ENCODE measurements around the gene SLC15A4. TPM values are rescaled to one million over a fixed set of nuclear protein-coding genes. Genes with fewer than 3 reads are reported as not detected.
A peak's percentile ranks its signal among the peaks of the same experiment; 100 is the strongest.
"Not testable (repeated sequence)": the region's sequence is repeated elsewhere in the genome, so short reads cannot be mapped to it uniquely, and the experiment has no call there.

The SLC15A4 gene
- total and polyA plus RNA-seq, 8 donors, result 6.8 to 14.7 (median 10.6) TPM

DNA sequence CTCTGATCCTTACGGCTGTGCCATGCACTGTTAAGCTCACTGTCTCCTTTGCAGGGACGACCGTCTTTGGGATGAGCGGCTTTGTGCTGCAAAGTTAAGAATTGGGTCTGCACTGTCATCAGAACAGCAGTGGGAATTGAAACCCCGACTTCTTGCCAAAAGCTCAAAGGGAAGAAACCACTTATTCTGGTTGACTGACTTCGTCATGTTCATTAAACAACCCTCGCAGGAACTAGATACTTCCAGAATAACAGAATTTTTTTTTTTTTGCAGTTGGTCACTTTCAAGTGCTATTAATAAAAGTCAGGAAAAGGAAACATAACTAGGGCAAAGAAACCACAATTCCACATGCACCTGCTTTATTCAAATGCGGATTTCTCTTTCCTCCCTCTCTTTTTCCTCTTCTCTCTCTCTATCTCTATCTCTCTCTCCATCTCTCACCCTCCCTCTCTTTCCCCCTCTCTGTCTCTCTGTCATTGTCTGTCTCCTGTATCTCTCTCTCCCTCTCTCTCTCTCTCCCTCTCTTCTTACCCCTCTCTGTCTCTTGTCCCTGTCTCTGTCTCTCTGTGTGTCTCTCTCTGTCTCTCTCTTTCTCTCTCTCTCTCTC lies 17.2 kb upstream of the SLC15A4 start:
- intact Hi-C loops (cut with DNase I), result no loop called here
- no peaks in the 10 kb centered on the region for H3K27me3 ChIP-seq
- H3K9me3 ChIP-seq, result no peaks in the 10 kb centered on the region
- FAIRE-seq (no peak), DNase-seq (no peak), ATAC-seq (peak in 2 of 4 donors; percentile 37 to 58)
- no peak overlapping the region for H3K4me3 ChIP-seq
- H3K4me1 ChIP-seq, result no peaks in the 10 kb centered on the region
- TF ChIP-seq, protein P1, sequence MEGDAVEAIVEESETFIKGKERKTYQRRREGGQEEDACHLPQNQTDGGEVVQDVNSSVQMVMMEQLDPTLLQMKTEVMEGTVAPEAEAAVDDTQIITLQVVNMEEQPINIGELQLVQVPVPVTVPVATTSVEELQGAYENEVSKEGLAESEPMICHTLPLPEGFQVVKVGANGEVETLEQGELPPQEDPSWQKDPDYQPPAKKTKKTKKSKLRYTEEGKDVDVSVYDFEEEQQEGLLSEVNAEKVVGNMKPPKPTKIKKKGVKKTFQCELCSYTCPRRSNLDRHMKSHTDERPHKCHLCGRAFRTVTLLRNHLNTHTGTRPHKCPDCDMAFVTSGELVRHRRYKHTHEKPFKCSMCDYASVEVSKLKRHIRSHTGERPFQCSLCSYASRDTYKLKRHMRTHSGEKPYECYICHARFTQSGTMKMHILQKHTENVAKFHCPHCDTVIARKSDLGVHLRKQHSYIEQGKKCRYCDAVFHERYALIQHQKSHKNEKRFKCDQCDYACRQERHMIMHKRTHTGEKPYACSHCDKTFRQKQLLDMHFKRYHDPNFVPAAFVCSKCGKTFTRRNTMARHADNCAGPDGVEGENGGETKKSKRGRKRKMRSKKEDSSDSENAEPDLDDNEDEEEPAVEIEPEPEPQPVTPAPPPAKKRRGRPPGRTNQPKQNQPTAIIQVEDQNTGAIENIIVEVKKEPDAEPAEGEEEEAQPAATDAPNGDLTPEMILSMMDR (IDR thresholded peaks at IDR 0.05), result no peak
- 43 to 47% methylated on average over 8 of the region's 8 CpGs for WGBS, 2 donors
- H3K36me3 ChIP-seq, result no peaks in the 10 kb centered on the region
- H3K27ac ChIP-seq, result no peak overlapping the region

DNA sequence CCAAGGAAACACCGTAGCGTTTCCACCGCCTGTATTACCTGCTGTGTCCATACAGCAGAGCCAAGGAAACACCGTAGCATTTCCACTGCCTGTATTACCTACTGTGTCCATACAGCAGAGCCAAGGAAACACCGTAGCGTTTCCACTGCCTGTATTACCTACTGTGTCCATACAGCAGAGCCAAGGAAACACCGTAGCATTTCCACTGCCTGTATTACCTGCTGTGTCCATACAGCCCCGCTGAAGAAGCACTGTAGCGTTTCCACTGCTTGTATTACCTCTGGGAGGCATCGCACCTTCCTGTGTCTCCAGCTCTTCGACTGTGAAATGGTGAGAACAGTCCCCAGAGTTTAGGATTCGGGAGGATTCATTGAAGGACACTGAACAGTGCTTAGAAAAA lies 16.1 kb upstream of the SLC15A4 start:
- ATAC-seq; FAIRE-seq; H3K9me3 ChIP-seq; H3K27me3 ChIP-seq; DNase-seq; intact Hi-C loops (cut with DNase I); H3K4me1 ChIP-seq; H3K27ac ChIP-seq; H3K36me3 ChIP-seq; H3K4me3 ChIP-seq: not testable (repeated sequence)
- WGBS, 2 donors, result 57 to 63% methylated on average over 12 of the region's 12 CpGs

DNA sequence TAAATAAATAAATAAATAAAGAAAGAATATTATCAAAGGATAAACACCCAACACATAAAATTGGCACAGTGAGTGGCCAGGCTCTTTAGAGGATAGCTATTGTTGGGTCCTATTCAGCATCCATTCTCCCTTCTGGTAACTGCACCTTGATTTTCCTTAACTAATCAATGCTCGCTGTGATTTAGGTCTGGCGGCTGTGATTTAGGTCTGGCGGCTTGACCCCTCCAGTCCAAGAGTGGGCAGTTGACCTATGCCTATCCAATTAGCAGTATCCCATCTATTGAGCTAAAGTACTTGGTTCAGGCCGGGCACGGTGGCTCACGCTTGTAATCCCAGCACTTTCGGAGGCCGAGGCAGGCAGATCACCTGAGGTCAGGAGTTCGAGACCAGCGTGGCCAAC lies 9.7 kb upstream of the SLC15A4 start:
- ATAC-seq, result no peak
- FAIRE-seq, result no peak
- intact Hi-C loops (cut with DNase I), result no loop called here
- Histone ChIP-seq H3K27me3 (no peaks in the 10 kb centered on the region), H3K4me1 (no peaks in the 10 kb centered on the region), H3K4me3 (no peak overlapping the region), H3K36me3 (no peaks in the 10 kb centered on the region), H3K9me3 (no peaks in the 10 kb centered on the region), H3K27ac (no peak overlapping the region)
- TF ChIP-seq, protein P1 (IDR thresholded peaks at IDR 0.05), result no peak
- 93 to 94% methylated on average over 10 of the region's 10 CpGs for WGBS, 2 donors
- no peak for DNase-seq

DNA sequence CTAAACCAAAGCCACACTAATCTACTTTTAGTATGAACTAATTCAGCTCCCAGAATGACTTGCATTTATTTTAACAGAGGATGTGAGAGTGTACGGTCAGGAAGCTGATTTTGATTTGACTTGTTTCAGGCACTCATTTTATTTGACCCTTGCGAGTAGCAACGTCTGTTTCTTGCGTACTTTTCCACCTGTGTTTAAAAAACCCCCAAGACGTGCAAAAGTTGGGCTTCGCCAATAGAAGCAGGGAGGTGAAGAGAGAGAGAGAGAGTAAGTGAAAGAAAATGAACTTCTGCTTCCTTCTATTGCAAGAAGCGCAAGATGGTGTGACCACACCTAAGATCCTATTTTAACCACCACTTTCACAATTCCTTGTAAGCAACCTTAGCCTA lies 6.7 kb upstream of the SLC15A4 start:
- Histone ChIP-seq H3K36me3 (no peaks in the 10 kb centered on the region), H3K27ac (no peak overlapping the region), H3K27me3 (no peaks in the 10 kb centered on the region), H3K4me3 (no peak overlapping the region), H3K4me1 (no peaks in the 10 kb centered on the region), H3K9me3 (no peaks in the 10 kb centered on the region)
- ATAC-seq (peak in 1 of 4 donors; percentile 37), FAIRE-seq (no peak), DNase-seq (no peak)
- TF ChIP-seq, protein P1 (IDR thresholded peaks at IDR 0.05), result no peak
- intact Hi-C loops (cut with DNase I), result no loop called here
- WGBS, 2 donors, result 70 to 72% methylated on average over 7 of the region's 7 CpGs

DNA sequence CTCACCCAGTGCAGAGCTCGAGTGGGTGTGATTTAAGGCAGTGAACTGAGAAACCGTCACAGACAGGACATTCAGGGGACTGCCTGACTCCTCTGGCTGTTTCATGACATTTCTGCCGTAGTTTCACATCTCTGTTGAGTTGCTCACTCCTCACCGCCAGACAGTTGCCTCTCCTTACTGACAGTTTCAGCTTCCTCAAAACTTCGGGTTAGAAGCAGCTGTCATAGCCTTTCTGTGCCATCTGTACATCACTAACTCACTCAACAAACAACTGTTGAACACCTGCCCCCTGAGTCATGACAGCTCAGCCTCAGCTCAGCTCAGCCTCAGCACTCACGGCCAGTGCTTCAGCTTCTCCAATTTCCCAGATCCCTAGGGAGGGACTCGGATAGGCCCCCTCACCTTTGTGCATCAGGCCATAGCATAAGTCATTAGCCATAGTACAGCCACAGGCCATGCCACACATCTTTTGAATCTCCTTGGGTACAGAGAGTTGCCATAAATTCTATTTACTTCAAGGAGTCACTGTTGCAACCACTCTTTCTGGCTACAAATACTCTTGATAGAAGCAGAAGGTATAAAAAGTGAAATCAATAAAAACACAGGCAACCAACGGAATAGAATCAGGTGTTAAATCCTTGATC lies 6.2 kb upstream of the SLC15A4 start:
- no peaks in the 10 kb centered on the region for H3K36me3 ChIP-seq
- intact Hi-C loops (cut with DNase I), result no loop called here
- WGBS, 2 donors, result 60 to 68% methylated on average over 8 of the region's 8 CpGs
- FAIRE-seq (no peak), ATAC-seq (peak in 2 of 4 donors; percentile 52 to 74), DNase-seq (no peak)
- no peak overlapping the region for H3K27ac ChIP-seq
- H3K27me3 ChIP-seq, result no peaks in the 10 kb centered on the region
- no peak overlapping the region for H3K4me3 ChIP-seq
- TF ChIP-seq, protein P1 (IDR thresholded peaks at IDR 0.05), result no peak
- H3K9me3 ChIP-seq, result no peaks in the 10 kb centered on the region
- H3K4me1 ChIP-seq, result no peaks in the 10 kb centered on the region

Measured in pancreas (tissue), 10 donors.